HepG2 (cell line): ENCODE data around the gene F2RL3. TPM values are rescaled to one million over a fixed set of nuclear protein-coding genes. Genes with fewer than 3 reads are reported as not detected.

Source experiments
- ATAC-seq: fragments of 200-7000 bp; cut with Tn5 transposase; 3 replicates; pipeline ENCODE4 v1.9.1; 2020; ENCODE audit warnings: mild to moderate bottlenecking, moderate library complexity
- BruUV-seq: library from RNA; stranded (reverse); fragments of 400-500 nt; replicated peaks from 2 replicates; lab custom pipeline; 2021; lab: Mats Ljungman, UMichigan
- CTCF ChIA-PET: fragments of 300-600 bp; formaldehyde crosslinking; extraction: SDS; loops from one replicate; lab custom pipeline; 2021; ENCODE audit warnings: low total read pairs, inconsistent platforms, low intra/inter-chr PET ratio; lab: Yijun Ruan, JAX
- POLR2A ChIA-PET: fragments of 350-600 bp; sonication (Branson Sonifier 250); formaldehyde crosslinking; loops from one replicate; lab custom pipeline; 2020; ENCODE audit warnings: antibody characterized with exemption, inconsistent platforms; lab: Yijun Ruan, JAX
- DNase-seq: peaks from one replicate; pipeline ENCODE4 v3.0.0-alpha.2; 2015; ENCODE audit warnings: low spot score
- FAIRE-seq: peaks from 3 replicates; lab custom pipeline; 2011; peaks lifted over from hg19 to GRCh38; lab: Jason Lieb, UNC
- H2AFZ ChIP-seq: one replicate; pipeline ENCODE4 v1.6.1; 2011; ENCODE audit warnings: low read length, inconsistent platforms
- H3K27ac ChIP-seq: fragments of 300-600 bp; 3 replicates; pipeline ENCODE4 v1.8.0; 2011; ENCODE audit warnings: mixed run types, mild to moderate bottlenecking, mixed read lengths, low read length, inconsistent platforms; ENCODE audit not compliant: insufficient read depth; ENCODE audit errors: extremely low read length
- H3K27me3 ChIP-seq, 2 experiments: fragments of 200-600 bp in 1 of 2; 2 replicates in 1 of 2; 3 replicates in 1 of 2; pipeline versions ENCODE4 v1.6.0 to v1.8.0; 2011; ENCODE audit warnings: low read length in 2 of 2, mild to moderate bottlenecking in 2 of 2, moderate library complexity in 2 of 2, inconsistent platforms in 1 of 2; ENCODE audit not compliant: insufficient read depth in 2 of 2, control insufficient read depth in 1 of 2
- H3K36me3 ChIP-seq, 2 experiments: fragments of 200-600 bp in 1 of 2; replicated peaks in 1 of 2; 2 replicates in 1 of 2; 3 replicates in 1 of 2; pipeline versions ENCODE4 v1.5.1 to v1.8.0; 2011; ENCODE audit warnings: low read length in 2 of 2, inconsistent platforms in 1 of 2; ENCODE audit not compliant: insufficient read depth in 2 of 2, control insufficient read depth in 1 of 2
- H3K4me1 ChIP-seq: 2 replicates; pipeline ENCODE4 v1.5.1; 2012; ENCODE audit warnings: low read length, inconsistent platforms; ENCODE audit not compliant: insufficient read depth
- H3K4me2 ChIP-seq: 2 replicates; pipeline ENCODE4 v1.6.0; 2011; ENCODE audit warnings: low read depth, low read length, inconsistent platforms
- H3K4me3 ChIP-seq, 3 experiments: fragments of 200-600 bp in 1 of 3; sonication (generic), shearing (Covaris generic) in 1 of 3; replicated peaks in 1 of 3; 2 replicates each; pipeline ENCODE4 v1.5.1; 2011 to 2016; ENCODE audit warnings: low read length in 3 of 3, inconsistent platforms in 2 of 3, low read depth in 2 of 3, mild to moderate bottlenecking in 2 of 3, control low read depth in 1 of 3, mixed read lengths in 1 of 3; ENCODE audit not compliant: insufficient read depth in 1 of 3
- H3K79me2 ChIP-seq: one replicate; pipeline ENCODE4 v1.6.1; 2011; ENCODE audit warnings: low read length, inconsistent platforms; ENCODE audit not compliant: insufficient read depth
- H3K9ac ChIP-seq: 2 replicates; pipeline ENCODE4 v1.6.0; 2011; ENCODE audit warnings: mild to moderate bottlenecking, low read depth, low read length, inconsistent platforms; ENCODE audit not compliant: insufficient read depth
- H3K9me3 ChIP-seq: 2 replicates; pipeline ENCODE4 v1.5.1; 2012; ENCODE audit warnings: mild to moderate bottlenecking, low read length
- H4K20me1 ChIP-seq: 2 replicates; pipeline ENCODE4 v1.6.0; 2011; ENCODE audit warnings: inconsistent platforms, mild to moderate bottlenecking, low read length, moderate library complexity; ENCODE audit not compliant: insufficient read depth
- FOXK2 ChIP-seq: fragments of 450-650 bp; IDR thresholded peaks from 2 replicates; pipeline ENCODE4 v1.6.1; 2016
- ZBTB40 ChIP-seq, 2 experiments: fragments of 450-650 bp in 1 of 2; sonication (generic) in 1 of 2; formaldehyde crosslinking in 1 of 2; IDR thresholded peaks; 2 replicates each; pipeline versions ENCODE4 v1.6.1 to v1.8.0; 2016 to 2022; ENCODE audit warnings: antibody characterized with exemption in 1 of 2, mild to moderate bottlenecking in 1 of 2, missing genetic modification reagents in 1 of 2
- ZNF329 ChIP-seq: sonication (generic); formaldehyde crosslinking; IDR thresholded peaks from 2 replicates; pipeline ENCODE4 v1.9.0; 2021; ENCODE audit warnings: low read depth, mild to moderate bottlenecking, missing genetic modification reagents
- WGBS: methylation state at CpG from one replicate; pipeline ENCODE4 v1.1.6; 2017; ENCODE audit warnings: low lambda C conversion rate; 5-methylcytosine and 5-hydroxymethylcytosine counted together
- in situ Hi-C: cut with HindIII; loops from 2 replicates; pipeline ENCODE4 v1.10.0; 2017; ENCODE audit warnings: low pct_unique_long_range_greater_than_20kb; ENCODE audit not compliant: extremely low pct_ligation_motif_present
- intact Hi-C: fragments of 100-400 bp; cut with micrococcal nuclease; formaldehyde crosslinking; loops from one replicate; pipeline ENCODE4 v1.10.0; 2022; ENCODE audit not compliant: unreplicated experiment
- polyA plus RNA-seq, 8 experiments: library from polyadenylated mRNA; depleted of rRNA in 3 of 8; stranded (reverse) in 7 of 8; unstranded in 1 of 8; fragments of >200 nt; fragmentation: Illumina TruSeq in 4 of 8; extraction: Trizol in 4 of 8; gene quantifications; 2 replicates each; pipeline versions ENCODE4 v1.2.1 to v1.2.3, GENCODE V29; 2011 to 2016; ENCODE audit warnings: low read depth in 4 of 8, missing spikeins in 1 of 8, mixed read lengths in 1 of 8; ENCODE audit not compliant: insufficient read depth in 1 of 8
- total RNA-seq, 5 experiments: library from RNA; depleted of rRNA; stranded (reverse); fragments of >200 nt; fragmentation: Illumina TruSeq; extraction: Trizol; gene quantifications; 2 replicates each; pipeline ENCODE4 v1.2.3, GENCODE V29; 2016; ENCODE audit warnings: low read depth in 1 of 5

Gene F2RL3
- total and polyA plus RNA-seq, 2 of the 13 experiments (the other 11 are each of a cell fraction or from before 2014, with no cell fraction given), result not detected

GRCh38 chr19:16847430-16847829 lies 41.4 kb upstream of the F2RL3 start (continued):
- no peak for TF ChIP-seq ZNF329

GRCh38 chr19:16849168-16849567 lies 39.6 kb upstream of the F2RL3 start:
- H3K4me2 ChIP-seq, result no peak overlapping the region
- CTCF ChIA-PET, result no interaction called here

More at GRCh38 chr19:16849168-16849567, 39.6 kb upstream of the F2RL3 start:
- WGBS, result 87% methylated on average over 1 of the region's 1 CpG
- FAIRE-seq, result no peak
- Histone ChIP-seq H4K20me1 (peaks cover 2% of the 10 kb centered on the region; the same call in 1 of the 2 replicates), H3K36me3 (peaks cover 31 to 91% of the 10 kb centered on the region in 2 experiments), H3K9me3 (no peaks in the 10 kb centered on the region)
- TF ChIP-seq FOXK2 (no peak), ZBTB40 (IDR thresholded peaks at IDR 0.05) (0 out of 2 replicates have a peak, but pooled peaks have one; percentile 8), ZBTB40 (CRISPR knock-in tag; IDR thresholded peaks at IDR 0.05) (no peak)
- TF ChIP-seq, all 625 proteins: peak for 1
- in situ Hi-C loops (no loop called here), intact Hi-C loops (no loop called here)
- no peaks in the 10 kb centered on the region for H3K27me3 ChIP-seq
- H3K79me2 ChIP-seq, result no peaks in the 10 kb centered on the region
- ATAC-seq (no peak), DNase-seq (no peak)
- no peaks in the 10 kb centered on the region for H3K4me1 ChIP-seq
- POLR2A ChIA-PET, result no interaction called here
- no peak overlapping the region for H3K27ac ChIP-seq
- no peak overlapping the region for H2AFZ ChIP-seq
- BruUV-seq, result no TSS peak
- no peak overlapping the region for H3K4me3 ChIP-seq
- H3K9ac ChIP-seq, result no peak overlapping the region
